K562 (cell line): ENCODE results near the gene BTLA. TPM values are rescaled to one million over a fixed set of nuclear protein-coding genes. Genes with fewer than 3 reads are reported as not detected.

Experiments
- ATAC-seq: fragments of 200-7000 bp; cut with Tn5 transposase; 3 replicates; pipeline ENCODE4 v1.9.1; 2020; ENCODE audit warnings: moderate library complexity
- BruUV-seq: library from RNA; stranded (reverse); fragments of 400-500 nt; replicated peaks from 2 replicates; lab custom pipeline; 2021; lab: Mats Ljungman, UMichigan
- CTCF ChIA-PET: fragments of 300-600 bp; formaldehyde crosslinking; extraction: SDS; loops from one replicate; lab custom pipeline; 2021; ENCODE audit warnings: low intra/inter-chr PET ratio; lab: Yijun Ruan, JAX
- POLR2A ChIA-PET: fragments of 300-600, 350-650 bp; sonication (Branson Sonifier 250); formaldehyde crosslinking; extraction: SDS; loops from one replicate; lab custom pipeline; 2021; ENCODE audit warnings: antibody characterized with exemption, inconsistent platforms; lab: Yijun Ruan, JAX
- DNase-seq, 4 experiments: peaks; one replicate each; pipeline versions ENCODE4 v3.0.0 to v3.0.0-alpha.2; 2011 to 2018; ENCODE audit warnings: low spot score in 3 of 4, mixed read lengths in 3 of 4; ENCODE audit errors: extremely low read depth in 1 of 4
- FAIRE-seq: peaks from 2 replicates; lab custom pipeline; 2011; peaks lifted over from hg19 to GRCh38; lab: Jason Lieb, UNC
- H2AFZ ChIP-seq: 2 replicates; pipeline ENCODE4 v1.6.0; 2011; ENCODE audit warnings: low read depth, low read length, control low read depth, inconsistent platforms
- H3K27ac ChIP-seq: fragments of 200-600 bp; 3 replicates; pipeline ENCODE4 v1.8.0; 2011; ENCODE audit warnings: low read depth, mild to moderate bottlenecking, control low read depth, inconsistent platforms, low read length, moderate library complexity, mixed read lengths; ENCODE audit errors: extremely low read depth
- H3K27me3 ChIP-seq, 2 experiments: fragments of 300-600 bp in 1 of 2; 2 replicates in 1 of 2; 3 replicates in 1 of 2; pipeline versions ENCODE4 v1.6.0 to v1.8.0; 2011; ENCODE audit warnings: inconsistent platforms in 2 of 2, low read length in 2 of 2, mild to moderate bottlenecking in 1 of 2, mixed read lengths in 1 of 2, moderate library complexity in 1 of 2; ENCODE audit not compliant: control insufficient read depth in 2 of 2, insufficient read depth in 2 of 2
- H3K36me3 ChIP-seq: fragments of 300-600 bp; 3 replicates; pipeline ENCODE4 v1.8.0; 2011; ENCODE audit warnings: mild to moderate bottlenecking, low read length, inconsistent platforms; ENCODE audit not compliant: control insufficient read depth, insufficient read depth
- H3K4me1 ChIP-seq, 2 experiments: fragments of 200-600 bp in 1 of 2; replicated peaks in 1 of 2; 2 replicates in 1 of 2; 3 replicates in 1 of 2; pipeline versions ENCODE4 v1.5.1 to v1.8.0; 2011; ENCODE audit warnings: inconsistent platforms in 2 of 2, low read length in 2 of 2, mild to moderate bottlenecking in 1 of 2, mixed read lengths in 1 of 2, moderate library complexity in 1 of 2; ENCODE audit not compliant: control insufficient read depth in 2 of 2, insufficient read depth in 2 of 2
- H3K4me2 ChIP-seq: 2 replicates; pipeline ENCODE4 v1.6.1; 2011; ENCODE audit warnings: low read length, control low read depth, inconsistent platforms, mixed read lengths; ENCODE audit not compliant: insufficient read depth
- H3K4me3 ChIP-seq: fragments of 200-600 bp; sonication (generic), shearing (Covaris generic); 2 replicates; pipeline ENCODE4 v1.5.1; 2016; ENCODE audit warnings: control low read depth, inconsistent platforms
- H3K79me2 ChIP-seq: fragments of 200-600 bp; 3 replicates; pipeline ENCODE4 v1.8.0; 2011; ENCODE audit warnings: low read length, inconsistent platforms; ENCODE audit not compliant: control insufficient read depth, insufficient read depth
- H3K9ac ChIP-seq, 2 experiments: 2 replicates each; pipeline versions ENCODE4 v1.6.0 to v1.6.1; 2011; ENCODE audit warnings: low read depth in 2 of 2, low read length in 2 of 2, control low read depth in 1 of 2, inconsistent platforms in 1 of 2, mild to moderate bottlenecking in 1 of 2, mixed read lengths in 1 of 2; ENCODE audit not compliant: insufficient read depth in 1 of 2
- H3K9me1 ChIP-seq: one replicate; pipeline ENCODE4 v1.6.0; 2011; ENCODE audit warnings: inconsistent platforms, mild to moderate bottlenecking, low read length, moderate library complexity; ENCODE audit not compliant: control insufficient read depth, insufficient read depth
- H3K9me3 ChIP-seq: replicated peaks from 2 replicates; pipeline ENCODE4 v1.5.1; 2011; ENCODE audit warnings: low read depth, low read length, inconsistent platforms; ENCODE audit not compliant: control insufficient read depth, insufficient read depth
- H4K20me1 ChIP-seq: replicated peaks from 2 replicates; pipeline ENCODE4 v1.6.1; 2011; ENCODE audit warnings: low read length, inconsistent platforms, mixed read lengths; ENCODE audit not compliant: control insufficient read depth, insufficient read depth
- CHD7 ChIP-seq: fragments of 200-600 bp; sonication (generic); IDR thresholded peaks from one replicate; pipeline ENCODE4 v1.6.1; 2012; ENCODE audit warnings: mild to moderate bottlenecking, low read depth, low read length, inconsistent platforms
- CREB5 ChIP-seq: fragments of 250-450 bp; sonication (Bioruptor Pico); IDR thresholded peaks from 2 replicates; pipeline ENCODE4 v1.5.0; 2020; ENCODE audit warnings: mild to moderate bottlenecking
- ILK ChIP-seq: fragments of 450-650 bp; IDR thresholded peaks from 2 replicates; pipeline ENCODE4 v1.6.1; 2016; ENCODE audit warnings: missing genetic modification characterization, low read depth, mild to moderate bottlenecking, missing compliant biosample characterization, moderate library complexity, borderline replicate concordance
- SREBF1 ChIP-seq: fragments of 150-350 bp; IDR thresholded peaks from 2 replicates; pipeline ENCODE4 v1.6.1; 2014; ENCODE audit warnings: antibody characterized with exemption, low read depth, low read length, borderline replicate concordance
- ZBTB5 ChIP-seq: fragments of 450-650 bp; IDR thresholded peaks from 2 replicates; pipeline ENCODE4 v1.6.1; 2017; ENCODE audit warnings: antibody characterized with exemption
- ZC3H8 ChIP-seq: fragments of 450-650 bp; IDR thresholded peaks from 2 replicates; pipeline ENCODE4 v1.6.1; 2017
- ZNF324 ChIP-seq: fragments of 250-450 bp; sonication (Bioruptor Pico); IDR thresholded peaks from 2 replicates; pipeline ENCODE4 v1.4.0; 2020; ENCODE audit warnings: mild to moderate bottlenecking
- WGBS: fragments of 100-300 bp; shearing (Covaris generic); methylation state at CpG from one replicate; pipeline ENCODE4 v1.1.6; 2016; ENCODE audit warnings: low coverage, mixed read lengths; ENCODE audit not compliant: insufficient coverage; ENCODE audit errors: missing lambda C conversion rate; 5-methylcytosine and 5-hydroxymethylcytosine counted together
- in situ Hi-C: fragments of 300-500 bp; cut with MboI; formaldehyde crosslinking; loops from 4 replicates; pipeline ENCODE4 v1.15.0; 2018; ENCODE audit warnings: inconsistent platforms, mixed read lengths
- intact Hi-C: fragments of 100-400 bp; cut with micrococcal nuclease; formaldehyde crosslinking; loops from 2 replicates; pipeline ENCODE4 v1.14.2; 2022
- polyA plus RNA-seq, 8 experiments: library from polyadenylated mRNA; depleted of rRNA in 4 of 8; stranded (reverse) in 5 of 8; unstranded in 3 of 8; fragments of >200 nt; fragmentation: Nextera tagmentation in 2 of 8; fragmentation: Illumina TruSeq in 1 of 8; extraction: Ambion mirVana in 2 of 8; extraction: Trizol in 1 of 8; gene quantifications; 2 replicates each; pipeline versions ENCODE4 v1.2.1 to v1.2.3, GENCODE V29; 2011 to 2014; ENCODE audit warnings: inconsistent platforms in 1 of 8, missing spikeins in 1 of 8
- total RNA-seq, 7 experiments: library from RNA; depleted of rRNA in 6 of 7; stranded (reverse); fragments of >200 nt in 6 of 7; fragmentation: Illumina TruSeq in 2 of 7; extraction: Trizol in 2 of 7; gene quantifications; 2 replicates each; pipeline versions ENCODE4 v1.2.1 to v1.2.3, GENCODE V29; 2011 to 2021; ENCODE audit warnings: low replicate concordance in 1 of 7

The BTLA gene
- total and polyA plus RNA-seq, 9 of the 15 experiments (the other 6 are each of a cell fraction or from before 2014, with no cell fraction given), result 0.22 TPM; not detected in 8

GRCh38 chr3:112471596-112472325, 27.5 kb downstream of the BTLA start:
- Histone ChIP-seq H3K4me2 (no peak overlapping the region), H3K27me3 (no peaks in the 10 kb centered on the region; a peak in 1 of 5 replicates), H2AFZ (no peak overlapping the region), H3K9me3 (no peaks in the 10 kb centered on the region), H3K9ac (no peak overlapping the region), H3K4me1 (no peaks in the 10 kb centered on the region), H3K79me2 (no peaks in the 10 kb centered on the region), H3K4me3 (no peak overlapping the region), H3K36me3 (no peaks in the 10 kb centered on the region), H3K27ac (no peak overlapping the region), H3K9me1 (no peaks in the 10 kb centered on the region), H4K20me1 (no peaks in the 10 kb centered on the region)
- BruUV-seq, result no TSS peak
- intact Hi-C loops, result no loop called here
- in situ Hi-C loops, result no loop called here
- CTCF ChIA-PET, result no interaction called here
- POLR2A ChIA-PET, result no interaction called here
- FAIRE-seq (no peak), DNase-seq (no peak), ATAC-seq (no peak)
- WGBS, result 0% methylated on average over 3 of the region's 4 CpGs
- TF ChIP-seq CHD7, result no peak
- no peak for TF ChIP-seq ZBTB5
- TF ChIP-seq CREB5 (CRISPR knock-in tag), result no peak
- no peak for TF ChIP-seq ZC3H8
- TF ChIP-seq ILK, result no peak
- TF ChIP-seq SREBF1, result no peak
- no peak for TF ChIP-seq ZNF324
